ENCODE results near the gene ZC3H4.

Gene ZC3H4

GRCh38 chr19:47047763-47048405, 65.7 kb downstream of the ZC3H4 start:
- DNase-seq (ENCODE audit: low read depth): peak; percentile 91

GRCh38 chr19:47047272-47047762, 66.3 kb downstream of the ZC3H4 start:
- DNase-seq (ENCODE audit: low read depth): no peak

- no peak for DNase-seq (ENCODE audit: low read depth)
Observed at GRCh38 chr19:47045867-47046470, 67.6 kb downstream of the ZC3H4 start.

GRCh38 chr19:47044946-47045866, 68.4 kb downstream of the ZC3H4 start:
- DNase-seq (ENCODE audit: low read depth): no peak

- no peak for DNase-seq (ENCODE audit: low read depth)
Observed at GRCh38 chr19:47040869-47041268, 72.7 kb downstream of the ZC3H4 start.

DNA sequence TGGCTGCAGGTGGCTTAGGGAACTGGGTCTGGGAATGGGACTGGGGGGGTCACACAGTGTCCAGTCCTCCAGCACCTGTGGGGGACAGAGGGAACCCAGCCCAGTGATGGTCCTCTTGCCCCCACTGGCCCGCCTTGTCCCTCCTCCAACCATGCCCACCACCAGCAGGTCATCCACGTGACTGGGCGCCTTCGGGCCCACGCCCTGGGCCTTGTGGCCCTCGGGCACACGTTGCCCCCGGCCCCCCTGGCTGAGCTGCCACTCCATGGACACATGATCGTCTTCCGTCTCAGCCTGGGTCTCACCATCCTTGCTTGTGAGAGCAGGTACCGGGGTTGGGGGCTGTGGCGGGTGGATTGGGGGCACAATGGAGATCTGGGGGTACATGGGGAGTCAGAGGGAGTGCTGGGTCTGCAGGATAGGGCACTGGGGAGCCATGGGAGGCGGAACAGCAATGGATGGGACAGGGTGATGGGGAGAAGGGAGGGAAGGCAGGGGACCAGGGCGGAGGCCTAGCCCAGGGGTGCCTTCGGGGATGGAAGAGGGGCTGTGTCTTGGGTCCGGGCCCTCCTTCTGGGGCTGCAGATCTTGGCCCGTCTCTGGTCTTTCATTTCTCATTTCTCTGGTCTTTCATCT, 74.2 kb downstream of the ZC3H4 start:
- DNase-seq (ENCODE audit: low read depth): no peak

DNA sequence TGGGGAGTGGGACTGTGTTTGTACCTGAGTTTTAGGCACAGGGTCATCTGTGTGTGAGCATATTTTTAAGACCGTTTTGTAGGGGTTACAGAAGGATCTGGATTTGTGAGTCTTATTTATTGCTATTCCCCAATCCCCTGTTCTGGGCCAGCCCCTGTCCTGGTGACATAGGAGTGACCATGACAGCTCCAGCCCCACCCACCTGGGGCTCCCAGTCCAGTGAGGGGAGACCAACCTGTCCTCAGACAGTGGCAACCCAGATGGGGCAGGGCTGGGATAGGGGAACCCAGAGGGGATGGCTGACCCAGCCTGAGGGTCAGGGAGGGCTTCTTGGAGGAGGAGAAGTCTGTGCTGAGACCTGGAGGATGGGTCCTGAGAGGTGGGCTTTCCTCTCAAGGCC, 75.8 kb downstream of the ZC3H4 start:
- DNase-seq (ENCODE audit: low read depth): no peak

DNA sequence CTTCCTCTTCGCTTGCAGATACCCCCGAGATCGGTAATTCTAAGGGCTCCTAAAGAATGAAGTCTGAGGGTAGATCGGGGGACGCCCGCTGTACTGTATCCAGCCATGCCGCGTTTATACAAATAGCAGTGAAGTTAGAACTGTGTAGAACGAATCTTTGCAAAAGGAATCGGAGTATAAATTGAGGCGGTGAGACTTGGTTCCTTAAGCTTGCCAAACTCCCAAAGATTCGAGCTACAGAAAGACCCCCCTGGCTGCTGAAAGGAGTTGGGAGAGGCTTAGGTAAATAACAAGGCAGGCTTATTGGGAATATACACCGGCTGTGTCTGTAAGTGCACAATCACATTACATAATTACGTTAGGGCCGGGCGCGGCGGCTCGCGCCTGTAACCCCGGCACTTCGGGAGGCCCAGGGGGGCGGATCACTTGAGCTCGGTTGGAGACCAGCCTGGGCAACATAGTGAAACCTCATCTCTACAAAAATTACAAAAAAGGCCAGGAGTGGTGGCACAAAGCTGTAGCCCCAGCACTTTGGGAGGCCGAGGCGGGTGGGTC, 77.4 kb downstream of the ZC3H4 start:
- no peak for DNase-seq (ENCODE audit: low read depth)

DNA sequence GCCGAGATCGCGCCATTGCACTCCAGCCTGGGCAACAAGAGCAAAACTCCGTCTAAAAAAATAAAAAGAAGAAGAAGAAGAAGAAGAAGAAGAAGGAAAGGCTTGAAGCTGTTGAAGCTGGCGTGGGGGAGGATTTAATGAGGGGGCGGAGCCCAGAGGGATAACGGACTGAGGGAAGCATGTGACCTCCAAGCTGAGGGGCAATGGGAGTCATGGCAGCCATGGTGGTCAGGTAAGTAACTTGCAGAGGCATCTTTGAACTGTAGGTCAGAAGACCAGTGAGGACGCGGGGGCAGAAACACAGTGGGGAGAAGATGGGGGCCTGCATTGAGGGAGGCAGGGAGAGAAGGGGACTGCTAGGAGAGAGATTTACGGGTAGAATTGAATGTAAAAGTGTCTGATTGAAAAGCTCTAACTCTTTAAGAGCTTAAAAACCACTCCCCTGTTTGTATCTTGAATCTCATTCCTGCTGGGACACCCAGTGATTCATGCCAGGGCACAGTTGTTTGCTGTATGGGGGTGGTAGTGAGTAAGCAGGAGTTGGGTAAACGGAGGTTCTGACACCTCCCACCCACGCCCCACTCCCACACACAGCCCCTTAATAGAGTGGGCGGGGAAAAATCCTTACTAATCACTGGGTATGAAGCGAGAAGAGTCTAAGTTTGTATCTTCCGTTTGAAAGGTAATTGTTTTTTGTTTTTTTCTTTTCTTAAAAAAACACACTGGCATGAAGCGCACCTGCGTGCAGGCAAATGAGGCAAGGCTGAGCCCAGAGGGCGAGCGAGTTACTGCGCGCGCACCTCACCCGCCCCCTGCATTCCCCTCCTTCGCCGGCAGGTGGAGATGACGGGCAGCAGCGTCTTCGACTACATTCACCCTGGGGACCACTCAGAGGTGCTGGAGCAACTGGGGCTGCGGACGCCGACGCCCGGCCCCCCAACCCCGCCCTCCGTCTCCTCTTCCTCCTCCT, 78.2 kb downstream of the ZC3H4 start:
- peak; percentile 62 for DNase-seq (ENCODE audit: low read depth)

DNA sequence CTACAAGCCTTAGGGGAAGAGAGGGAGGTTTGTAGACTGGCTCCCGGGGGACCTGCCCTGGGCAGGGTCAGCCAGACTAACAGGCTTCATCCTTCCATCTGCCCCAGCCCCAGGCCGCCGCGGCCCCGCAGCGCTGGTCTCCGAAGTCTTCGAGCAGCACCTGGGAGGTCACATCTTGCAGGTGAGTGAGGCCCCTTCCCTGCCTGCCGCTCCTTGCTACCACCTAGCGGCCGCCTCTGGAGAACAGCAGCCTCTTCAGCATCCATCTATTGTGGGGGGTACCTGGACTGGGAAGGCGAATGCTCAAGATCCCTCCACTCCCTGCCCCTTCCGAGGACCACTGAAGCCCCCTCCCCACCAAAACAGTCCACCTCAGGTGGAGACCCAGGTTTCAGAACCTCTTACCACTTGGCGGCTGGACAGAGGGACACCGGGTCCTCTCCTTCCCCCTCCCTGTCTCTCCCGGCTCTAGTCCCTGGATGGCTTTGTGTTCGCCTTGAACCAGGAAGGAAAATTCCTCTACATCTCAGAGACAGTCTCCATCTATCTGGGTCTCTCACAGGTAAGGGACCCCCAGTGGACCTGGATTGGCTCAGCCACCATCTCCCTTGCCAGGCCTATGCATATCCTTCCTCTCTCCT, 81.3 kb downstream of the ZC3H4 start:
- DNase-seq (ENCODE audit: low read depth): no peak

- no peak for DNase-seq (ENCODE audit: low read depth)
Observed at GRCh38 chr19:47028195-47028601, 85.4 kb downstream of the ZC3H4 start.

DNA sequence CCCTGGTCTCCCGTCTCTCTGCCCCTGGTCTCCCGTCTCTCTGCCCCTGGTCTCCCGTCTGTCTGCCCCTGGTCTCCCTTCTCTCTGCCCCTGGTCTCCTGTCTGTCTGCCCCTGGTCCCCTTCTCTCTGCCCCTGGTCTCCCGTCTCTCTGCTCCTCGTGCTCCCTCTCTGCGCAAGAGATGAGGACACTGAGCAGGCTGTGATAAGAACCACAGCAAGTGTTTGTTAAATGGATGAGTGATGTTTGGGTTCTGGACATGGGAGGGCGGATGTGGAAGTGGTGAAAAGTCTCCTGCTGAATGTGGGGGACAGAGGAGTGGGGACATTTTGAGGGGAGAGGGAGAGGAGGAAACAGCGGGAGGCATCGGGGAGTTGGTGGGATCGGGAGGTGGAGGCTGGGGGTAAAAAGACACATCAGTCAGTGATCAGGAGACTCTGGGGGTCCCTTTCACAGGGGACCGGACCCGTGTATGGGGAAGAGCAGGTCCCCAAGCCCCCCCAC, 85.9 kb downstream of the ZC3H4 start:
- no peak for DNase-seq (ENCODE audit: low read depth)

DNA sequence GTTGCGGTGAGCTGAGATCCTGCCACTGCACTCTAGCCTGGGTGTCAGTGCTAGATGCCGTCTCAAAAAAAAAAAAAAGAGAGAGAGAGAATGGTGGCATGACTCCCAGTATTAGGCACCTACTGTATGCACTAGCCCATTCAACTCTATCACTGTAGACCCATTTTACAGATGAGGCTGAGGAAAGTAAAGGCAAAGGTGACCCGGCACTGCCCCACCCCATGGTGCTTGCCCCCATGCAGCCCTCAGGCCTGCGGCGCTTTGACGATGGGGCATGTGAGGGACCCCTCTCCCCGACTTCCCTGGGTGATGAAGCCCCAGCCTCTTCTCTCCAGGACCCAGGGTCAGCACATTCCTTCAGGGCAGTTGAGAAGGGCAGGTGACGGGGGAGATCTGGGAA, 86.7 kb downstream of the ZC3H4 start:
- no peak for DNase-seq (ENCODE audit: low read depth)

GRCh38 chr19:47026156-47026555, 87.4 kb downstream of the ZC3H4 start:
- DNase-seq (ENCODE audit: low read depth): no peak

DNA sequence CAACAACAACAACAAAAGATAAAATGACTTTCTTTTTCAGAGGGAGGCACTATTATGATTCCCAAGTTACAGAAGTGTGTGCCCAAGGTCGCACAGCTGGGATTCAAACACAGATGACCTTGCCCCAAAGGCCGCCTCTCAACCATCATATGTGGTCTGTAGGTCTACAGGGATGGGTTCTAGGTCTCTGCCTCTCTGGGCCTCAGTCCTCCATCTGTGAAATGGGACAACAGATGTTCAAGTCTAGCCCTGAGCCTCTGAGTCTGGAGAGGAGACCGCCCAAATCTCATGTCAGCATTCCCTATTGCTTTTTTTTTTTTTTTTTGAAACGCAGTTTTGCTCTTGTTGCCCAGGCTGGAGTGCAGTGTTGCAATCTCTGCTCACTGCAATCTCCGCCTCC, 89.1 kb downstream of the ZC3H4 start:
- no peak for DNase-seq (ENCODE audit: low read depth)

- no peak for DNase-seq (ENCODE audit: low read depth)
Observed at GRCh38 chr19:47023448-47023794, 90.2 kb downstream of the ZC3H4 start.

DNA sequence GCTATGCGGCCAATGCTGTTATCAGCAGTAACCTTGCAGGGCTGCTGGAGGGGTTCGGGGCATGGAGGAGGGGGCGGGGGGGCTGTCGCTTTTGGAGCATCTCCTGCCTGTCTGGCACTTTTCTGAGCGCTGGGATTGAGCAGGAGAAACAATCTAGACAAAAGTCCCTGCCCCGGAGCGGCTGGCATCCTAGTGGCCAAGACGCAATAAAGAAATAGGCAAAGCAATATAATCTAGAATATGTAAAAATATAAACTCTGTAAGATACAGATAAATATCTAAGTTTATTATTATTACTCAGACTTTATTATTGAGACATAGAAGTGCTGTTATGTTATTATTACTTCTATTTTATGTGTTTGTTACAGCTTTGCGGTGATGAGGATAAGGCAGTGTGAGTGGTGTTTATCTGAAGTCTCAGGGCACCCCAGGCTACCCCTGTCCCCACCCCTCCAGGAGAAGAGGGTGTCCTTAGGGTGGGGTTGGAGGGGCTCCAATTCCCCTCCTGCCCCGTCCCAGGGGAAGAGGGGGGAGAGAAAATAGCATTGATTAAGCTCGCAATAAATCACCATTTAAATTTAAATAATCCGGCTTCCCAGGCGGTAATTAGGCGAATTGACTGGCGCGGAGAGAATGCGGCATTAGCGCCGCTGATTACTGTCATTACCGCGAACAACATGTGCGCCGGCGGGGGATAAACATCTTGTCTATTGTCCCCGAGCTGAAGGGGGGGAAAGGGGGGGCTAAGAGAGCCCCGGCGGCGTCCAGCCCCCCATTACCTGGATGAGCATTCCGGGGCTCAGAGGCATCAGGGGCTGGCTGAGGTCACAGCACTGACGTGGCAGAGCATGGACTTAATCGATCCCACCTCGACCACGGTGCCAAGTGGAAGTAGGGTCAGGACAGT, 90.8 kb downstream of the ZC3H4 start:
- no peak for DNase-seq (ENCODE audit: low read depth)

DNA sequence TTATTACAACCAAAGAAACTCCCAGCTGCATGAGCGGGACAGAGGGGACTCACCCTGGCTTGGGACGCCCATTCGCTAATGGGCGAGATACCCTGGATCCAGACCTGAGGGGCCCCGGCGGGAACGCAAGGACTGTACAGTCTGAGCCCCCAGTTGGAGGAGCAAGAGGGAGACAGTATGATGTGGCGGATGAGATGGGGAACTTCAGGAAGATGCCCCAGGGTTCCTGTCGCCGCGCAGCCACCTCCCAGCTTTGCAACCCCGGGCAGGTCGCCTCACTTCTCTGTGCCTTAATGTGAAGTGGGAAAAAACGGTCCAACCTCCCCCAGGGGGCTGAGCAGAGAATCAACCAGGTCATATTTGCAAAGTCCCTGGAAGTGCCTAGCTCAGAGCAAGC, 91.4 kb downstream of the ZC3H4 start:
- no peak for DNase-seq (ENCODE audit: low read depth)

GRCh38 chr19:47021536-47022139, 91.9 kb downstream of the ZC3H4 start:
- DNase-seq (ENCODE audit: low read depth): no peak

All from fibroblast of gingiva (primary cell).